GM13977 (cell line): ENCODE data around the gene SLC22A31.
"Not testable (repeated sequence)": the region's sequence is repeated elsewhere in the genome, so short reads cannot be mapped to it uniquely, and the experiment has no call there.

Experiments used
- DNase-seq: peaks from one replicate; pipeline ENCODE4 v3.0.0; 2012; ENCODE audit warnings: low spot score
- in situ Hi-C: fragments of 300-500 bp; cut with MboI; formaldehyde crosslinking; loops from one replicate; pipeline ENCODE4 v1.12.0; 2022; ENCODE audit warnings: low sequenced_read_pairs, low pct_unique_long_range_greater_than_20kb, mixed read lengths, inconsistent platforms; ENCODE audit not compliant: unreplicated experiment
- TF ChIP-seq, protein P1 (sequence below): IDR thresholded peaks from 2 replicates; pipeline ENCODE4 v1.5.1; 2012; ENCODE audit warnings: mild to moderate bottlenecking, control low read depth; ENCODE audit not compliant: insufficient read depth; ENCODE audit errors: extremely low read depth, missing control alignments

SLC22A31 gene

GRCh38 chr16:89200124-89200849, at the start of gene SLC22A31:
SLC22A31 (minus strand) TSS chr16:89200537; CDS start chr16:89200501, 36 bp downstream.
- TF ChIP-seq, protein P1, sequence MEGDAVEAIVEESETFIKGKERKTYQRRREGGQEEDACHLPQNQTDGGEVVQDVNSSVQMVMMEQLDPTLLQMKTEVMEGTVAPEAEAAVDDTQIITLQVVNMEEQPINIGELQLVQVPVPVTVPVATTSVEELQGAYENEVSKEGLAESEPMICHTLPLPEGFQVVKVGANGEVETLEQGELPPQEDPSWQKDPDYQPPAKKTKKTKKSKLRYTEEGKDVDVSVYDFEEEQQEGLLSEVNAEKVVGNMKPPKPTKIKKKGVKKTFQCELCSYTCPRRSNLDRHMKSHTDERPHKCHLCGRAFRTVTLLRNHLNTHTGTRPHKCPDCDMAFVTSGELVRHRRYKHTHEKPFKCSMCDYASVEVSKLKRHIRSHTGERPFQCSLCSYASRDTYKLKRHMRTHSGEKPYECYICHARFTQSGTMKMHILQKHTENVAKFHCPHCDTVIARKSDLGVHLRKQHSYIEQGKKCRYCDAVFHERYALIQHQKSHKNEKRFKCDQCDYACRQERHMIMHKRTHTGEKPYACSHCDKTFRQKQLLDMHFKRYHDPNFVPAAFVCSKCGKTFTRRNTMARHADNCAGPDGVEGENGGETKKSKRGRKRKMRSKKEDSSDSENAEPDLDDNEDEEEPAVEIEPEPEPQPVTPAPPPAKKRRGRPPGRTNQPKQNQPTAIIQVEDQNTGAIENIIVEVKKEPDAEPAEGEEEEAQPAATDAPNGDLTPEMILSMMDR, result no peak
- no peak for DNase-seq
- in situ Hi-C loops, result no loop called here

- TF ChIP-seq, protein P1, result no peak
- no peak for DNase-seq
- in situ Hi-C loops, result no loop called here
Measured at GRCh38 chr16:89248196-89248982, 48.1 kb upstream of the SLC22A31 start.

GRCh38 chr16:89247734-89248075, 47.4 kb upstream of the SLC22A31 start:
- in situ Hi-C loops, DNase-seq: not testable (repeated sequence)

GRCh38 chr16:89246903-89247733, 46.8 kb upstream of the SLC22A31 start:
- TF ChIP-seq, protein P1, result no peak
- DNase-seq, result peak; percentile 100
- in situ Hi-C loops, result no loop called here

GRCh38 chr16:89246383-89246902, 46.1 kb upstream of the SLC22A31 start:
- in situ Hi-C loops, result no loop called here
- DNase-seq, result no peak
- TF ChIP-seq, protein P1, result no peak

DNA sequence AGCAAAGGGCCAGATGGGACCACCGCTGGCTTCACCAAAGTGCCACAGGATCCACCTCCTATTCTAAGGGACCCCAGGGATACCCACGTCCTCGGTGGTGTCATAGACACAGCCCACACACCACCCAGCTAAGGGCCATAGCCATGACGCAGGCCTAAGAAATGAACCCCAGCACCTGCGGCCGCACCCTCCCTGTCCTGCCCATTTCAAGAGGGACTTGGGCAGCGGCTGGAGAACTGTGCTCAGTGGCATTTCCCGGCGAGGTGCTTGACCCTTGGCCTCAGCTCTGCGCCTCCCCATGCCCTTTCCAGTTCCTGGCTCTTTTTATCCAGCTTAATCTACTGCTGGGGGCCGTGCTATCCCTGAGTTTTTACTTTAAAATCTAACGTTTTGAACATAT, 44.4 kb upstream of the SLC22A31 start:
- in situ Hi-C loops, result no loop called here
- TF ChIP-seq, protein P1, result no peak
- DNase-seq, result no peak

- in situ Hi-C loops, DNase-seq: not testable (repeated sequence)
Measured at GRCh38 chr16:89244264-89244663, 43.9 kb upstream of the SLC22A31 start.
